Measurements from ENCODE around the gene PET117. TPM values are rescaled to one million over a fixed set of nuclear protein-coding genes. Genes with fewer than 3 reads are reported as not detected.
"Not testable (repeated sequence)": the region's sequence is repeated elsewhere in the genome, so short reads cannot be mapped to it uniquely, and the experiment has no call there.

Gene PET117
- 10 to 100 TPM in 4 of 6 donors, 1 to 10 TPM in 2; 4.6 to 22.1 (median 12.3) TPM for total RNA-seq

GRCh38 chr20:18137412-18138265, at the start of gene PET117, which contains the start of gene KAT14:
Gene PET117, plus strand, starts transcription at chr20:18137863. Its CDS starts 93 bp downstream, at chr20:18137956.
Gene KAT14, plus strand, starts transcription at chr20:18137863. Its CDS starts 4,798 bp downstream, at chr20:18142661.
- peak within 1 kb of the TSS; percentile 68 to 98 (median 86) for H3K4me3 ChIP-seq
- H3K9me3 ChIP-seq: no peaks in the 10 kb centered on the region
- 0% methylated on average over 1 to 37 of the region's 87 CpGs for WGBS, 2 donors
- no peaks in the 10 kb centered on the region for H3K27me3 ChIP-seq
- H3K27ac ChIP-seq: peak within 1 kb of the TSS; percentile 82 to 94 (median 90)
- peaks cover 0 to 6% (median 5%) of the 10 kb centered on the region in 4 donors for H3K36me3 ChIP-seq
- peaks cover 16 to 32% (median 22%) of the 10 kb centered on the region in 4 donors for H3K4me1 ChIP-seq
- DNase-seq (peak; percentile 88 to 98), ATAC-seq (ENCODE audit: low FRiP score in 2 of 2) (peak; percentile 98 to 100)
- TF ChIP-seq EP300 (IDR thresholded peaks at IDR 0.05) (peak in 1 of 4 donors; percentile 34), POLR2AphosphoS5 (IDR thresholded peaks at IDR 0.05) (peak; percentile 56 to 90), POLR2A (IDR thresholded peaks at IDR 0.05) (peak in 3 of 4 donors; percentile 75 to 86 (median 81))
- TF ChIP-seq, protein P1, sequence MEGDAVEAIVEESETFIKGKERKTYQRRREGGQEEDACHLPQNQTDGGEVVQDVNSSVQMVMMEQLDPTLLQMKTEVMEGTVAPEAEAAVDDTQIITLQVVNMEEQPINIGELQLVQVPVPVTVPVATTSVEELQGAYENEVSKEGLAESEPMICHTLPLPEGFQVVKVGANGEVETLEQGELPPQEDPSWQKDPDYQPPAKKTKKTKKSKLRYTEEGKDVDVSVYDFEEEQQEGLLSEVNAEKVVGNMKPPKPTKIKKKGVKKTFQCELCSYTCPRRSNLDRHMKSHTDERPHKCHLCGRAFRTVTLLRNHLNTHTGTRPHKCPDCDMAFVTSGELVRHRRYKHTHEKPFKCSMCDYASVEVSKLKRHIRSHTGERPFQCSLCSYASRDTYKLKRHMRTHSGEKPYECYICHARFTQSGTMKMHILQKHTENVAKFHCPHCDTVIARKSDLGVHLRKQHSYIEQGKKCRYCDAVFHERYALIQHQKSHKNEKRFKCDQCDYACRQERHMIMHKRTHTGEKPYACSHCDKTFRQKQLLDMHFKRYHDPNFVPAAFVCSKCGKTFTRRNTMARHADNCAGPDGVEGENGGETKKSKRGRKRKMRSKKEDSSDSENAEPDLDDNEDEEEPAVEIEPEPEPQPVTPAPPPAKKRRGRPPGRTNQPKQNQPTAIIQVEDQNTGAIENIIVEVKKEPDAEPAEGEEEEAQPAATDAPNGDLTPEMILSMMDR (IDR thresholded peaks at IDR 0.05): peak in 3 of 6 experiments; percentile 10 to 37 (median 32)

GRCh38 chr20:18088298-18088697, 49.4 kb upstream of the PET117 start:
- not testable (repeated sequence) for H3K4me1 ChIP-seq; DNase-seq; H3K27ac ChIP-seq; H3K27me3 ChIP-seq; ATAC-seq (ENCODE audit: low FRiP score in 2 of 2); H3K9me3 ChIP-seq; H3K36me3 ChIP-seq; H3K4me3 ChIP-seq
- WGBS, 2 donors: 79 to 86% methylated on average over 3 of the region's 3 CpGs

DNA sequence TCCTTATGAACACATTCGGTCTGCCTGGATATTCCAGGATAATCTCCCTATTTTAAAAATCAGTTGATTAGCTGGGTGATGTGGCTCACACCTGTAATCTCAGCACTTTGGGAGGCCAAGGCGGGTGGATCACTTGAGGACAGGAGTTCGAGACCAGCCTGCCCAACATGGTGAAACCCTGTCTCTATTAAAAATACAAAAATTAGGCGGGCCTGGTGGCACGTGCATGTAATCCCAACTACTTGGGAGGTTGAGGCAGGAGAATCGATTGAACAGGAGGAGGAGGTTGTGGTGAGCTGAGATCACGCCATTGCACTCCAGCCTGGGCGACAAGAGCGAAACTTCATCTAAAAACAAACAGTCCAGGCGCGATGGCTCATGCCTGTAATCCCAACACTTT, 48.8 kb upstream of the PET117 start:
- not testable (repeated sequence) for H3K9me3 ChIP-seq; H3K36me3 ChIP-seq; ATAC-seq (ENCODE audit: low FRiP score in 2 of 2); H3K27ac ChIP-seq; H3K4me3 ChIP-seq; H3K27me3 ChIP-seq; DNase-seq; H3K4me1 ChIP-seq
- WGBS, 2 donors: 92 to 95% methylated on average over 11 of the region's 11 CpGs

- H3K4me1 ChIP-seq: no peaks in the 10 kb centered on the region
- ATAC-seq (ENCODE audit: low FRiP score in 2 of 2): no peak
- no peaks in the 10 kb centered on the region for H3K36me3 ChIP-seq
- no peak overlapping the region for H3K27ac ChIP-seq
- no peaks in the 10 kb centered on the region for H3K27me3 ChIP-seq
- H3K9me3 ChIP-seq: no peaks in the 10 kb centered on the region
- TF ChIP-seq POLR2A (IDR thresholded peaks at IDR 0.05) (no peak), EP300 (IDR thresholded peaks at IDR 0.05) (no peak), POLR2AphosphoS5 (IDR thresholded peaks at IDR 0.05) (no peak)
- TF ChIP-seq, protein P1 (IDR thresholded peaks at IDR 0.05): no peak
- WGBS, 2 donors: 45 to 58% methylated on average over 3 of the region's 3 CpGs
- H3K4me3 ChIP-seq: no peak overlapping the region
- no peak for DNase-seq
Measured at GRCh38 chr20:18090044-18090443, 47.6 kb upstream of the PET117 start.

DNA sequence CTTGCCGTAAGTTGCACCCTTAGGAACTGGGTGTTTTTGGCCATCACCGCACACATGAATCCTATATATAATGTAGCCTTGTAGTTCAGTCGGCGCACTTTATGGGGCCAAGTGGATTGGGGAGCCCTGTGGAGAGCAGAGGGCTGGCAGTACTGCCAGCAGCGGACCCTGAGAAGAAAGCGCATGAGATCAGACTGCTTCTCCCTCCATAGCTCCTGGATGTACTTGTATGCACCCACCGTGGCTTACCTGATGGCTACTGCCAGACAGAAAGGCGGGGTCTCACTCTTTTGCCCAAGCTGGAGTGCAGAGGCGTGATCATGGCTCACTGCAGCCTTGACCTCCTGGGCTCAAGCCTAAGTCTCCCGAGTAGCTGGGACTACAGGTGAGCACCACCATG, 47.2 kb upstream of the PET117 start:
- Histone ChIP-seq H3K9me3 (no peaks in the 10 kb centered on the region), H3K27me3 (no peaks in the 10 kb centered on the region), H3K27ac (no peak overlapping the region), H3K4me3 (no peak overlapping the region), H3K4me1 (no peaks in the 10 kb centered on the region), H3K36me3 (no peaks in the 10 kb centered on the region)
- 94 to 98% methylated on average over 8 to 10 of the region's 10 CpGs for WGBS, 2 donors
- TF ChIP-seq POLR2A (IDR thresholded peaks at IDR 0.05) (no peak), EP300 (IDR thresholded peaks at IDR 0.05) (no peak), POLR2AphosphoS5 (IDR thresholded peaks at IDR 0.05) (no peak)
- TF ChIP-seq, protein P1 (IDR thresholded peaks at IDR 0.05): no peak
- DNase-seq: no peak
- ATAC-seq (ENCODE audit: low FRiP score in 2 of 2): no peak
